Measurements from ENCODE around the gene PPM1E.

DNA sequence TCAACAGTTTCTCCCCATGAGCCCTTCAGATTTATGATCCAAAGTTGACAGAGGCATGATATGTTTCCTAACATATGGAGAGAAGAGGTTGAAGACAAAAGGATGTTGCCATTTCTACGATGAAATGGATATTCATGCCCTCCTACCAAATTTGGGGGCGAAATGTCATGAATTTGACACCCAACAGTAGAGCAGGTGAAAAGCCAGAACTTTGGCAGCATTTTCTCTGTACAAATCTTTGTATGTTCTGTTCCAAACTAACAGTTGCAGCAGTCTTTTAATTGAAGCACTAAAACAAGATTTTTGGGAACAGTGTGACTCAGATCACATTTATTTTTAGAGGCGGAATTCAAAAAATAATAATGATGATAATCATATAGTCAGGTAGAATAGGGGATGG lies 220.9 kb downstream of the PPM1E start:
- TF ChIP-seq CTCF (IDR thresholded peaks at IDR 0.05), result no peak
- TF ChIP-seq POLR2AphosphoS5 (IDR thresholded peaks at IDR 0.05), result no peak
- TF ChIP-seq POLR2A (IDR thresholded peaks at IDR 0.05), result no peak

All from breast epithelium (tissue), 3 donors.